ENCODE measurements around the gene HAUS2.

Gene HAUS2

GRCh38 chr15:42611532-42611931, 62.9 kb downstream of the HAUS2 start:
- DNase-seq = no peak

GRCh38 chr15:42612367-42612912, 63.8 kb downstream of the HAUS2 start:
- no peak for DNase-seq

GRCh38 chr15:42616107-42616506, 67.5 kb downstream of the HAUS2 start:
- no peak for DNase-seq
